Astrocyte of the cerebellum (primary cell): ENCODE measurements around the gene MMP8.

Source experiments
- DNase-seq: peaks from one replicate; pipeline ENCODE4 v3.0.0-alpha.2; 2011; ENCODE audit warnings: low read depth
- H3K4me3 ChIP-seq: 2 replicates; pipeline ENCODE4 v1.5.1; 2011; ENCODE audit warnings: mild to moderate bottlenecking, low read depth, low read length, moderate library complexity
- in situ Hi-C: cut with HindIII; loops from 2 replicates; pipeline ENCODE4 v1.10.0; 2017; ENCODE audit warnings: low sequenced_read_pairs
- TF ChIP-seq, protein P1 (sequence below): IDR thresholded peaks from 2 replicates; pipeline ENCODE4 v1.5.1; 2012; ENCODE audit warnings: low read length, low read depth, moderate library complexity, mild to moderate bottlenecking; ENCODE audit errors: missing control alignments

The MMP8 gene

DNA sequence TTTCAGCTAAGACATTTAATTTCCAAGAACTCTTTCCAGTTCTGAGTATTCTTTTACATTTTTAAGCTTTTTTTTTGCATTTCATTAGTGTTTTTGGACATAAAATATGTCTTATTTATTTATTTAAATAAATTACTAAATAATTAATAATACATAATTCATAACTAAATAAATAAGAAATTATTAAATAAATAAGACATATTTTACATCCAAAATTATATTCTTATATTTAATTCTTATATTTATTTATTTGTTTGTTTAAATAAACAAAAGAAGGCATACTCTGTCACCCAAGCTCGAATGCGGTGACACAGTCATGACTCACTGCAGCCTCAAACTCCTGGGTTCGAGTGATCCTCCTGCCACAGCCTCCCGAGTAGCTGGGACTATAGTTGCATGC, 16.1 kb downstream of the MMP8 start:
- TF ChIP-seq, protein P1, sequence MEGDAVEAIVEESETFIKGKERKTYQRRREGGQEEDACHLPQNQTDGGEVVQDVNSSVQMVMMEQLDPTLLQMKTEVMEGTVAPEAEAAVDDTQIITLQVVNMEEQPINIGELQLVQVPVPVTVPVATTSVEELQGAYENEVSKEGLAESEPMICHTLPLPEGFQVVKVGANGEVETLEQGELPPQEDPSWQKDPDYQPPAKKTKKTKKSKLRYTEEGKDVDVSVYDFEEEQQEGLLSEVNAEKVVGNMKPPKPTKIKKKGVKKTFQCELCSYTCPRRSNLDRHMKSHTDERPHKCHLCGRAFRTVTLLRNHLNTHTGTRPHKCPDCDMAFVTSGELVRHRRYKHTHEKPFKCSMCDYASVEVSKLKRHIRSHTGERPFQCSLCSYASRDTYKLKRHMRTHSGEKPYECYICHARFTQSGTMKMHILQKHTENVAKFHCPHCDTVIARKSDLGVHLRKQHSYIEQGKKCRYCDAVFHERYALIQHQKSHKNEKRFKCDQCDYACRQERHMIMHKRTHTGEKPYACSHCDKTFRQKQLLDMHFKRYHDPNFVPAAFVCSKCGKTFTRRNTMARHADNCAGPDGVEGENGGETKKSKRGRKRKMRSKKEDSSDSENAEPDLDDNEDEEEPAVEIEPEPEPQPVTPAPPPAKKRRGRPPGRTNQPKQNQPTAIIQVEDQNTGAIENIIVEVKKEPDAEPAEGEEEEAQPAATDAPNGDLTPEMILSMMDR: no peak
- no peak overlapping the region for H3K4me3 ChIP-seq
- in situ Hi-C loops: no loop called here
- DNase-seq: no peak

DNA sequence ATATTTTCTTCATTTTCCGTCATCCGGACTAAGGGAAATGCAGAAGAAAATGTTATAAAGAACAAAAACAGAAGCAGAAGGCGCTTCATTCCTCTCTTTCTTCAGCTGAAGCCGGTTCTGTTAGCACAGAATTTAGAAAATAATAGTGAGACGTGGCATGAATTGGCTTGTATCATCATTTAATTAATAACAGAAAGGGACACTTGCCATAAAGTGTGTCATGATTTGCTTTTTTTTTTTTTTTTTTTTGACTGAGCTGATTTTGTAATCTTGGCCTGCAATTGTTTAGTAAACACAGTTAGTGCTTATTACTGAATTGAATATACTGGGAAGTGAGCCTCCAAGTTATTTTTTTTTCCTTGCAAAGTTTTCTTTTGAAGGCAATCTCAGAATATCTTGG, 19.1 kb downstream of the MMP8 start, which contains the start of gene MMP27:
Gene MMP27, minus strand, starts transcription at position 144 of the 400 bp plus-strand sequence. Its CDS starts 55 bp downstream, at position 89.
- in situ Hi-C loops: no loop called here

DNA sequence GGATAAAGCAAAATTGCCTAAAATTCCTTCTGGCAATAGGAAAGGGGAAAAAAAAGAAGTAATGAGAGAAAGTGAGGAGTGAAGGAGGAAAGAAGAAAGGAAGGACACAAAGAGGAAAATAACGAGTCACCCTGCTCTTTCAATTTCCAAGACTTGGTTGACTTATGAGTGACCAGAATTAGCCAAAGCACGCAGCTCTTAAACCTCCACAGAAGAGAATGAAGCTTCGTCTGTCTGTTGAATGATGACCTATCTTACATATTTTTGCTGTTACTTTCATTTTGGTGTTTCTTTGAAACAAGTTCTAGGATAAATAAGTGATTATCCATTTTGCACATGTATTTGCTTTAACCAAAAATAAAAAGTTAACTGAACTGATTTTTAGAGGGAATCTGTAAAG, 19.9 kb downstream of the MMP8 start:
- DNase-seq: no peak
- TF ChIP-seq, protein P1: no peak
- in situ Hi-C loops: no loop called here
- H3K4me3 ChIP-seq: no peak overlapping the region

More for the DNA sequence above, 19.1 kb downstream of the MMP8 start, which contains the start of gene MMP27:
- TF ChIP-seq, protein P1: no peak
- DNase-seq: no peak
- no peak within 1 kb of the TSS for H3K4me3 ChIP-seq

DNA sequence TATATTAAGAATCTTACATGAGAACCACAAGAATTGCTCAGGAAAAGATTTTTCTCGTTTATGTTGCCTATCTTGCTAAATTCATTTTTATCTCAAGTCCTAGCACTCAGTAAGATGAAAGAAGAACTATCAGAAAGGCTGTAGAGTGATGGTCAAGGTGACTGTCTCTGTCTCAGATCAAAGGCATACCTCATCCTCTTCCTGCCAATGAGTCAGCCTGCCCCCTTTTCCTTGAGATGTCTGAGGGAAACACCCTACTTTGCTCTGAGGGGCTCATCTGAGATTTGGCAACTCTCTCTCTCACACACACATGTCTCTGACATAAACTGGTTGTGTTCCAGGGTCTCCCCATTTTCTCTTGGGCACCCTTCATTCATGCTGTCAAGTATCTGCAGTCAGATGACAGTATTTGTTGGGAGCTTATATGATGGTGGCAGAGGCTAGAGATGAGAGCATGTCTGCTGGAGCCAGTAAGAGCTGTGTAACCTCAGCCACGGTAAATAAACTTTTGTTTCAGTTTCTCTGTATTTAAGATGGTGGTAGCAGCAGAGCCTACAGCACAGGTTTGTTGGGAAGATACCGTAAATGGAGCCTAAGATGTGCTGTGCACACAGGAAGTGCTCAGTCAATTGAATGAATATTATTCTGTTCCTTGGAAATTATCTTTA, 20.8 kb downstream of the MMP8 start:
- TF ChIP-seq, protein P1: no peak
- no peak for DNase-seq
- in situ Hi-C loops: no loop called here
- no peak overlapping the region for H3K4me3 ChIP-seq

DNA sequence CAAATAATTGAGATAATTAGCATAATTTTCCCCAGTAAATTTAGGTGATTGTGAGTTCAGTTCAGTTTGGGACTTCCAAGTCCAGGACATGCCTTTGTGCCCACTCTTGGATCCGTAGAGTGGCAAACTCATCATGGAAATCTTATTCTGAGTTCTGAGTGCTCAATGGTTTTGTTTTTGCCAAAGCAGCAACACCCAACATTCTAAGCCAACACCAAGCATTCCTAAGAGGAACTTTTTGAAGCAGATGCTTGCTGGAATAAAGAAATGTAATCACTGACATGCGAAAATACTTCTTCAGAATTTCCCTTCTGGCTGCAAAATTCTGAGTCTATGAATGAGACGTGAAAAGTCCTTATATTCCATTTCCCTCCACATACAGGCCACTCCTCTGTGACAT, 29.6 kb downstream of the MMP8 start:
- TF ChIP-seq, protein P1: no peak
- in situ Hi-C loops: no loop called here
- no peak overlapping the region for H3K4me3 ChIP-seq
- no peak for DNase-seq

DNA sequence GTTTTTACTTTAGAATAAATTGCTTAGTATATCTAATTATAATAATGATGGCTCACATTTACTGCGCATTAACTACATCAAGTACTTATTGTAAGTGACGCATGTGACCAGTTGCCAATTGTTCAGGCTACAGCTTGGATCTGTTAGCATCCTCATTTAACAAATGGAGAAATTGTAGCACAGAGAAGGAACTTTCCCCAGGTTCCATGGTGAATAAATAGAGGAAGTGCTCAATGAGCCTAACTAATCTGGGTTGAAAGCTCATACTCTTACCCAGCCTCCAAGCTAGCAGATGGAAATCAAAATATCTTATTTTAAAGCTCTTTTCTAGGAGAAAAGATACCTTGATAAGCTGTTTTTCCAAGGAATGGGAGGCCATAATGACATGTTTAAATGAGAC, 39.0 kb downstream of the MMP8 start:
- no peak overlapping the region for H3K4me3 ChIP-seq
- in situ Hi-C loops: no loop called here
- TF ChIP-seq, protein P1: no peak
- DNase-seq: no peak
